Kidney epithelial cell (primary cell): Measurements from ENCODE around the gene NR3C1. TPM values are rescaled to one million over a fixed set of nuclear protein-coding genes. Genes with fewer than 3 reads are reported as not detected.

Experiments used
- DNase-seq: peaks from one replicate; pipeline ENCODE4 v3.0.0-alpha.2; 2010; ENCODE audit warnings: low read depth
- H3K27me3 ChIP-seq: 2 replicates; pipeline ENCODE4 v1.6.0; 2011; ENCODE audit warnings: low read length; ENCODE audit not compliant: control insufficient read depth, insufficient read depth
- H3K36me3 ChIP-seq: 2 replicates; pipeline ENCODE4 v1.5.1; 2011; ENCODE audit warnings: low read length; ENCODE audit not compliant: control insufficient read depth, insufficient read depth
- H3K4me3 ChIP-seq: 2 replicates; pipeline ENCODE4 v1.5.1; 2011; ENCODE audit warnings: low read depth, mild to moderate bottlenecking, control low read depth, low read length
- CTCF ChIP-seq: IDR thresholded peaks from 2 replicates; pipeline ENCODE4 v1.5.1; 2011; ENCODE audit warnings: mild to moderate bottlenecking, moderate library complexity, low read length, control low read depth, inconsistent platforms; ENCODE audit not compliant: insufficient read depth, poor library complexity, severe bottlenecking
- total RNA-seq: library from RNA; depleted of rRNA; stranded (reverse); fragments of >200 nt; gene quantifications from 2 replicates; pipeline ENCODE4 v1.2.3, GENCODE V29; 2015

Gene NR3C1
- total RNA-seq, 1 donor from 2014 or later = 18.3 TPM

- no peak overlapping the region for H3K4me3 ChIP-seq
- DNase-seq = no peak
- no peaks in the 10 kb centered on the region for H3K27me3 ChIP-seq
- no peak for TF ChIP-seq CTCF
- H3K36me3 ChIP-seq = no peaks in the 10 kb centered on the region
These were observed 98.5 kb downstream of the NR3C1 start for GRCh38 chr5:143304836-143305475.

- Histone ChIP-seq H3K4me3 (no peak overlapping the region), H3K27me3 (no peaks in the 10 kb centered on the region), H3K36me3 (no peaks in the 10 kb centered on the region)
- TF ChIP-seq CTCF = no peak
- DNase-seq = no peak
These were observed 101.0 kb downstream of the NR3C1 start for GRCh38 chr5:143302341-143303045.

- Histone ChIP-seq H3K4me3 (no peak overlapping the region), H3K27me3 (no peaks in the 10 kb centered on the region), H3K36me3 (no peaks in the 10 kb centered on the region)
- DNase-seq = no peak
- no peak for TF ChIP-seq CTCF
These were observed 105.7 kb downstream of the NR3C1 start for GRCh38 chr5:143297756-143298155.

- Histone ChIP-seq H3K36me3 (peaks cover 1% of the 10 kb centered on the region), H3K4me3 (no peak overlapping the region), H3K27me3 (no peaks in the 10 kb centered on the region)
- TF ChIP-seq CTCF = no peak
- no peak for DNase-seq
These were observed 113.4 kb downstream of the NR3C1 start for GRCh38 chr5:143290125-143290524.

- Histone ChIP-seq H3K4me3 (no peak overlapping the region), H3K27me3 (no peaks in the 10 kb centered on the region), H3K36me3 (peaks cover 1% of the 10 kb centered on the region)
- no peak for DNase-seq
- TF ChIP-seq CTCF = no peak
These were observed 119.0 kb downstream of the NR3C1 start for GRCh38 chr5:143284521-143284920.
